GM18511 (cell line): Measurements from ENCODE around the gene PPFIBP2.

ENCODE experiments used
- ATAC-seq: cut with Tn5 transposase; IDR thresholded peaks from one replicate; pipeline ENCODE4 v1.9.1; 2021; ENCODE audit warnings: mild to moderate bottlenecking, moderate library complexity; ENCODE audit not compliant: unreplicated experiment

Gene PPFIBP2

GRCh38 chr11:7524462-7525235 is 10.8 kb downstream of the PPFIBP2 start:
- ATAC-seq, result no peak

- ATAC-seq, result no peak
Measured at GRCh38 chr11:7525424-7525823, 11.6 kb downstream of the PPFIBP2 start.

GRCh38 chr11:7527029-7527428 is 13.2 kb downstream of the PPFIBP2 start:
- ATAC-seq, result peak; percentile 46

- peak; percentile 29 for ATAC-seq
Measured at GRCh38 chr11:7528514-7529049, 14.8 kb downstream of the PPFIBP2 start.

- ATAC-seq, result no peak
Measured at GRCh38 chr11:7530013-7530640, 16.3 kb downstream of the PPFIBP2 start.

GRCh38 chr11:7531011-7531410 is 17.2 kb downstream of the PPFIBP2 start:
- no peak for ATAC-seq

GRCh38 chr11:7532405-7533145 is 18.8 kb downstream of the PPFIBP2 start:
- no peak for ATAC-seq

- ATAC-seq, result peak; percentile 33
Measured at GRCh38 chr11:7533199-7534041, 19.6 kb downstream of the PPFIBP2 start.

- ATAC-seq, result peak; percentile 52
Measured at GRCh38 chr11:7534042-7534378, 20.2 kb downstream of the PPFIBP2 start.

- ATAC-seq, result no peak
Measured at GRCh38 chr11:7536100-7536499, 22.3 kb downstream of the PPFIBP2 start.

- no peak for ATAC-seq
Measured at GRCh38 chr11:7537265-7537664, 23.5 kb downstream of the PPFIBP2 start.

- peak; percentile 58 for ATAC-seq
Measured at GRCh38 chr11:7538031-7538430, 24.2 kb downstream of the PPFIBP2 start.

GRCh38 chr11:7538466-7539454 is 25.0 kb downstream of the PPFIBP2 start:
- no peak for ATAC-seq

GRCh38 chr11:7540830-7541555 is 27.2 kb downstream of the PPFIBP2 start:
- ATAC-seq, result no peak

- ATAC-seq, result no peak
Measured at GRCh38 chr11:7543302-7543701, 29.5 kb downstream of the PPFIBP2 start.

GRCh38 chr11:7544021-7544420 is 30.2 kb downstream of the PPFIBP2 start:
- no peak for ATAC-seq

GRCh38 chr11:7545611-7546010 is 31.8 kb downstream of the PPFIBP2 start:
- ATAC-seq, result no peak

- ATAC-seq, result no peak
Measured at GRCh38 chr11:7546324-7546791, 32.6 kb downstream of the PPFIBP2 start.

GRCh38 chr11:7547687-7548086 is 33.9 kb downstream of the PPFIBP2 start:
- ATAC-seq, result no peak
